LNCaP clone FGC (cell line): Measurements from ENCODE around the gene DNAJC25.
A peak's percentile ranks its signal among the peaks of the same experiment; 100 is the strongest.

Source experiments
- DNase-seq: peaks from one replicate; pipeline ENCODE4 v3.0.0-alpha.2; 2011; ENCODE audit warnings: low read depth
- H3K4me3 ChIP-seq: 2 replicates; pipeline ENCODE4 v1.5.1; 2011; ENCODE audit warnings: mild to moderate bottlenecking, low read depth, low read length, control low read depth
- TF ChIP-seq, protein P1 (sequence below): IDR thresholded peaks from 2 replicates; pipeline ENCODE4 v1.5.1; 2012; ENCODE audit warnings: mild to moderate bottlenecking; ENCODE audit not compliant: control insufficient read depth, insufficient read depth; ENCODE audit errors: extremely low read depth

The DNAJC25 gene

DNA sequence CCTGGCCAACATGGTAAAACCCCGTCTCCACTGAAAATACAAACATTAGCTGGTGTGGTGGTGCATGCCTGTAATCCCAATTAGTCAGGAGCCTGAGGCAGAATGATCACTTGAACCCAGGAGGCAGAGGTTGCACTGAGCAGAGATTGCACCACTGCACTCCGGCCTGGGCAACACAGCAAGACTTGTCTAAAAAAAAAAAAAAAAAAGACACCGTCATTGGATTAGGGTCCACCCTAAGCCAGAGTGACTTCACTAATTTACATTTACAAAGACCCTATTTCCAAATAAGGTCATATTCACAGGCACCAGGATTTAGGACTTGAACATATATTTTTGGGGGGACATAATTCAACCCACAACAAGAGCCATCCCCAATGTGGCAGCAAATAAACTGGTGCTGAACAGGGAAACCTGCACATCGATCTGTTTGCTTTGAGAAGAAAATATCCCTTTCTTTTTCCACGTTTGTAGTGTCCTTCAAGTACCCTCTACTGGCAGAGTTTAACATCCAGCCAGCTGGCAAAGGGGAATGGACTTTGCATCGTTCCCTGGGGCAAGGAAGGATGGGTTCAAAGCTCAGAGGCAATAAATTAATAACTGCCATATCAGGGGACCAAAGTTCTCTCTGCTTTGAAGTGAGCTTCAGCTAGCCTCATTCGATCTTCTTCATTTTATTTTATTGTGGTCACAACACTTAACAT, 3.7 kb upstream of the DNAJC25 start:
- TF ChIP-seq, protein P1, sequence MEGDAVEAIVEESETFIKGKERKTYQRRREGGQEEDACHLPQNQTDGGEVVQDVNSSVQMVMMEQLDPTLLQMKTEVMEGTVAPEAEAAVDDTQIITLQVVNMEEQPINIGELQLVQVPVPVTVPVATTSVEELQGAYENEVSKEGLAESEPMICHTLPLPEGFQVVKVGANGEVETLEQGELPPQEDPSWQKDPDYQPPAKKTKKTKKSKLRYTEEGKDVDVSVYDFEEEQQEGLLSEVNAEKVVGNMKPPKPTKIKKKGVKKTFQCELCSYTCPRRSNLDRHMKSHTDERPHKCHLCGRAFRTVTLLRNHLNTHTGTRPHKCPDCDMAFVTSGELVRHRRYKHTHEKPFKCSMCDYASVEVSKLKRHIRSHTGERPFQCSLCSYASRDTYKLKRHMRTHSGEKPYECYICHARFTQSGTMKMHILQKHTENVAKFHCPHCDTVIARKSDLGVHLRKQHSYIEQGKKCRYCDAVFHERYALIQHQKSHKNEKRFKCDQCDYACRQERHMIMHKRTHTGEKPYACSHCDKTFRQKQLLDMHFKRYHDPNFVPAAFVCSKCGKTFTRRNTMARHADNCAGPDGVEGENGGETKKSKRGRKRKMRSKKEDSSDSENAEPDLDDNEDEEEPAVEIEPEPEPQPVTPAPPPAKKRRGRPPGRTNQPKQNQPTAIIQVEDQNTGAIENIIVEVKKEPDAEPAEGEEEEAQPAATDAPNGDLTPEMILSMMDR = no peak
- DNase-seq = no peak
- H3K4me3 ChIP-seq = no peak overlapping the region

DNA sequence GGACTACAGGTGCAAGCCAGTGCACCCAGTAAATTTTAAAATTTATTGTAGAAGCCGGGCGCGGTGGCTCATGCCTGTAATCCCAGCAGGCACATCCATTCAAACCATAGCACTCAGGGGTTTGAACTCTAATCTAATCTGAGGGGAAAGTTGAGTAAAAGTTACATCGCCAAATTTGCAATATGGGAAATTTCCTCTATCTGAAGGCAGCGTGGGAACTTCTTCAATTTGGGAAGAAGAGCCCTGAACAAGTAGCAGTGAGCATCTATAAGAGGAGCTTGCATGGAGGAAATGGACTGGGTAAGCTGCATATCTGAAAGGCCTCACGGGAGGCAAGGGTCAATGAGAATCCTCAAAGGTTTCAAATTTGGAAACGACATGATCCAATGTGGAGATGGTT, 2.7 kb upstream of the DNAJC25 start:
- DNase-seq = no peak
- no peak overlapping the region for H3K4me3 ChIP-seq
- TF ChIP-seq, protein P1 = no peak

- no peak for DNase-seq
Measured at GRCh38 chr9:111630182-111630963, 761 bp upstream of the DNAJC25 start.

GRCh38 chr9:111630964-111631213, 245 bp upstream of the DNAJC25 start:
- peak; percentile 99 for DNase-seq
- TF ChIP-seq, protein P1 = no peak
- H3K4me3 ChIP-seq = peak overlapping the region; percentile 85

More at GRCh38 chr9:111630182-111630963, 761 bp upstream of the DNAJC25 start:
- peak overlapping the region; percentile 85 for H3K4me3 ChIP-seq
- TF ChIP-seq, protein P1 = no peak

DNA sequence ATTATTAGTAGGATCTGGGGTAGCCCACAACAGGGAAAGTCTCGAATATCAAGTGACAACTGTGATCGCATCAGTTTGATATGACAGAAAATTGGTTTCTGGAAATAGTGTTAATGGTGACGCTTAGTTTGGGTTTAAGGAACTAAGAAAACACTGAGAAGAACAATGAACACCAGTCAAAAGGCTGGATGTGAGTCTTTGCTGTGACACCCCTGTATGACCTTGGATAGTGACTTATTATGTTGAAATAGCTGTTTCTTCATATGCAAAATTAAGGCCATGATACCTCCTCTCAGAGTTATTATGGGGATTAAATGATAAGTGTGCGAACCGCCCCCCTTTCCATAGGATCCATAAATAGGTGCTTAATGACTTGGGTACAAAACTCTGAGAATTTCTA, 926 bp downstream of the DNAJC25 start:
- TF ChIP-seq, protein P1 = no peak
- DNase-seq = no peak
- peak overlapping the region; percentile 85 for H3K4me3 ChIP-seq

- TF ChIP-seq, protein P1 = no peak
- no peak for DNase-seq
- H3K4me3 ChIP-seq = peak overlapping the region; percentile 85
Measured at GRCh38 chr9:111632695-111633388, 1.7 kb downstream of the DNAJC25 start.
